Osteoblast (primary cell): Measurements from ENCODE around the gene CAPZB. TPM values are rescaled to one million over a fixed set of nuclear protein-coding genes. Genes with fewer than 3 reads are reported as not detected.
A peak's percentile ranks its signal among the peaks of the same experiment; 100 is the strongest.

ENCODE experiments used
- DNase-seq: peaks from one replicate; pipeline ENCODE4 v3.0.0; 2011; ENCODE audit warnings: low spot score, mixed read lengths; ENCODE audit not compliant: insufficient read length; ENCODE audit errors: missing footprints
- H2AFZ ChIP-seq: 2 replicates; pipeline ENCODE4 v1.6.0; 2011; ENCODE audit warnings: mild to moderate bottlenecking, low read length
- H3K27ac ChIP-seq: 2 replicates; pipeline ENCODE4 v1.5.1; 2011; ENCODE audit warnings: mild to moderate bottlenecking, low read depth, low read length, moderate library complexity
- H3K27me3 ChIP-seq: 2 replicates; pipeline ENCODE4 v1.6.0; 2012; ENCODE audit warnings: mild to moderate bottlenecking, control low read depth, inconsistent platforms, low read length, moderate library complexity; ENCODE audit not compliant: insufficient read depth
- H3K36me3 ChIP-seq: 2 replicates; pipeline ENCODE4 v1.5.1; 2011; ENCODE audit warnings: mild to moderate bottlenecking, low read length, control low read depth, moderate library complexity; ENCODE audit not compliant: insufficient read depth
- H3K4me1 ChIP-seq: 2 replicates; pipeline ENCODE4 v1.5.1; 2011; ENCODE audit warnings: mild to moderate bottlenecking, low read length, control low read depth, moderate library complexity; ENCODE audit not compliant: insufficient read depth
- H3K4me2 ChIP-seq: 2 replicates; pipeline ENCODE4 v1.6.0; 2011; ENCODE audit warnings: mild to moderate bottlenecking, low read length; ENCODE audit not compliant: insufficient read depth
- H3K4me3 ChIP-seq: fragments of 200-600 bp; sonication (generic); 3 replicates; pipeline ENCODE4 v1.5.1; 2012; ENCODE audit warnings: mild to moderate bottlenecking, low read length, inconsistent platforms; ENCODE audit not compliant: insufficient read depth
- H3K79me2 ChIP-seq: 2 replicates; pipeline ENCODE4 v1.6.0; 2012; ENCODE audit warnings: mild to moderate bottlenecking, low read length, control low read depth, inconsistent platforms; ENCODE audit not compliant: insufficient read depth
- H3K9me3 ChIP-seq: 2 replicates; pipeline ENCODE4 v1.5.1; 2011; ENCODE audit warnings: low read depth, low read length, control low read depth
- H4K20me1 ChIP-seq: 2 replicates; pipeline ENCODE4 v1.6.0; 2012; ENCODE audit warnings: mild to moderate bottlenecking, low read length, control low read depth; ENCODE audit not compliant: insufficient read depth
- CTCF ChIP-seq: IDR thresholded peaks from 2 replicates; pipeline ENCODE4 v1.5.1; 2011; ENCODE audit warnings: mild to moderate bottlenecking, low read depth, low read length, moderate library complexity; ENCODE audit errors: extremely low read depth
- total RNA-seq: library from RNA; depleted of rRNA; stranded (reverse); fragments of >200 nt; gene quantifications from 2 replicates; pipeline ENCODE4 v1.2.3, GENCODE V29; 2012

Gene CAPZB
- total RNA-seq, 1 donor: 217 TPM

GRCh38 chr1:19327301-19327700 lies 158.0 kb downstream of the CAPZB start:
- Histone ChIP-seq H2AFZ (no peak overlapping the region), H3K27ac (no peak overlapping the region), H3K27me3 (no peaks in the 10 kb centered on the region), H3K79me2 (peaks cover 3% of the 10 kb centered on the region), H3K4me3 (no peak overlapping the region), H3K4me2 (no peak overlapping the region), H4K20me1 (peaks cover 15% of the 10 kb centered on the region), H3K36me3 (peaks cover 45% of the 10 kb centered on the region), H3K4me1 (no peaks in the 10 kb centered on the region), H3K9me3 (no peaks in the 10 kb centered on the region)
- DNase-seq: no peak
- no peak for TF ChIP-seq CTCF

- H3K4me2 ChIP-seq: no peak overlapping the region
- no peak overlapping the region for H2AFZ ChIP-seq
- DNase-seq: peak; percentile 63
- no peak overlapping the region for H3K27ac ChIP-seq
- peaks cover 49% of the 10 kb centered on the region for H3K36me3 ChIP-seq
- H4K20me1 ChIP-seq: peaks cover 18% of the 10 kb centered on the region
- peaks cover 9% of the 10 kb centered on the region for H3K79me2 ChIP-seq
- no peaks in the 10 kb centered on the region for H3K4me1 ChIP-seq
- no peak for TF ChIP-seq CTCF
- H3K27me3 ChIP-seq: no peaks in the 10 kb centered on the region
- H3K4me3 ChIP-seq: no peak overlapping the region
- H3K9me3 ChIP-seq: no peaks in the 10 kb centered on the region
These were observed 158.6 kb downstream of the CAPZB start for GRCh38 chr1:19326748-19327065.

GRCh38 chr1:19325958-19326747 lies 159.2 kb downstream of the CAPZB start:
- no peak overlapping the region for H2AFZ ChIP-seq
- no peaks in the 10 kb centered on the region for H3K4me1 ChIP-seq
- H3K79me2 ChIP-seq: peaks cover 14% of the 10 kb centered on the region
- H3K27me3 ChIP-seq: no peaks in the 10 kb centered on the region
- no peak overlapping the region for H3K27ac ChIP-seq
- peaks cover 51% of the 10 kb centered on the region for H3K36me3 ChIP-seq
- H3K9me3 ChIP-seq: no peaks in the 10 kb centered on the region
- peaks cover 19% of the 10 kb centered on the region for H4K20me1 ChIP-seq
- no peak overlapping the region for H3K4me2 ChIP-seq
- no peak for TF ChIP-seq CTCF
- DNase-seq: peak; percentile 42
- H3K4me3 ChIP-seq: no peak overlapping the region

GRCh38 chr1:19325368-19325957 lies 159.9 kb downstream of the CAPZB start:
- no peaks in the 10 kb centered on the region for H3K9me3 ChIP-seq
- peak; percentile 65 for DNase-seq
- no peaks in the 10 kb centered on the region for H3K4me1 ChIP-seq
- H2AFZ ChIP-seq: no peak overlapping the region
- no peak overlapping the region for H3K4me2 ChIP-seq
- peaks cover 18% of the 10 kb centered on the region for H3K79me2 ChIP-seq
- H3K27ac ChIP-seq: no peak overlapping the region
- no peaks in the 10 kb centered on the region for H3K27me3 ChIP-seq
- no peak overlapping the region for H3K4me3 ChIP-seq
- TF ChIP-seq CTCF: no peak
- H3K36me3 ChIP-seq: peaks cover 54% of the 10 kb centered on the region
- H4K20me1 ChIP-seq: peaks cover 19% of the 10 kb centered on the region
